Right lobe of liver (tissue), 6 donors: Measurements from ENCODE around the gene GPC6. TPM values are rescaled to one million over a fixed set of nuclear protein-coding genes. Genes with fewer than 3 reads are reported as not detected.

Source experiments
- ATAC-seq, 4 donors: fragments of 200-7000 bp; cut with Tn5 transposase; one replicate each; pipeline ENCODE4 v1.9.1; 2020; ENCODE audit warnings: mild to moderate bottlenecking in 4 of 4, moderate library complexity in 4 of 4
- DNase-seq, 3 donors: peaks; one replicate each; pipeline ENCODE4 v3.0.0-alpha.2; 2020
- H3K27ac ChIP-seq, 3 donors: fragments of 200-600 bp; one replicate each; pipeline ENCODE4 v1.8.0; 2022
- H3K27me3 ChIP-seq, 2 donors: fragments of 200-600 bp; one replicate each; pipeline ENCODE4 v1.8.0; 2022
- H3K36me3 ChIP-seq, 4 donors: fragments of 200-600 bp; sonication (generic) in 1 of 4; one replicate each; pipeline versions ENCODE4 v1.5.1 to v1.8.0; 2017 to 2022; ENCODE audit warnings: control low read depth in 1 of 4
- H3K4me1 ChIP-seq, 4 donors: fragments of 200-600 bp; sonication (generic) in 1 of 4; one replicate each; pipeline versions ENCODE4 v1.5.1 to v1.8.0; 2017 to 2022; ENCODE audit warnings: control low read depth in 1 of 4
- H3K4me3 ChIP-seq, 3 donors: fragments of 200-600 bp; one replicate each; pipeline ENCODE4 v1.8.0; 2022
- H3K9me3 ChIP-seq, 4 donors: fragments of 200-600 bp; sonication (generic) in 1 of 4; one replicate each; pipeline versions ENCODE4 v1.5.1 to v1.8.0; 2017 to 2022; ENCODE audit warnings: control low read depth in 1 of 4
- POLR2A ChIP-seq: fragments of 450-650 bp; IDR thresholded peaks from one replicate; pipeline ENCODE4 v1.6.1; 2017; ENCODE audit warnings: antibody characterized with exemption, mild to moderate bottlenecking
- WGBS: methylation state at CpG from one replicate; pipeline ENCODE4 v1.1.6; 2018; ENCODE audit warnings: low coverage, low lambda C conversion rate; ENCODE audit not compliant: insufficient coverage; ENCODE audit errors: missing lambda C conversion rate; 5-methylcytosine and 5-hydroxymethylcytosine counted together
- intact Hi-C, 2 donors: fragments of 100-400 bp; cut with DNase I; formaldehyde crosslinking; loops; one replicate each; pipeline versions ENCODE4 v1.11.2 to v1.14.1; 2022
- total RNA-seq, 6 experiments: library from RNA; depleted of rRNA in 2 of 6; stranded (reverse); fragments of >200 nt in 2 of 6; fragmentation: NEBNext Ultra II Directional in 3 of 6; extraction: Animal tissue kit (Norgen Biotek cat#: 25700) in 3 of 6; gene quantifications; one replicate each; pipeline versions ENCODE4 v1.1.0 to v1.2.4, GENCODE V29; 2016 to 2023
- TF ChIP-seq, protein P1 (sequence below), 4 donors: fragments of 200-600 bp in 3 of 4; fragments of 450-650 bp in 1 of 4; IDR thresholded peaks; one replicate each; pipeline versions ENCODE4 v1.5.1 to v1.8.0; 2016 to 2022; ENCODE audit warnings: antibody characterized with exemption in 4 of 4, mild to moderate bottlenecking in 2 of 4
- donor health status: DM: no; HTN: yes; CAD: no.
- donor health status: DM: no; HTN: no; CAD: no.
- donor health status: DM: no; HTN: no; CAD: no.
- donor health status: DM: no; HTN: yes; CAD: no.
- donor health status: DM: no; HTN: yes; CAD: no.

GPC6 gene
- total RNA-seq, 6 experiments from 2014 or later = 18.6 to 30.1 (median 20.2) TPM

DNA sequence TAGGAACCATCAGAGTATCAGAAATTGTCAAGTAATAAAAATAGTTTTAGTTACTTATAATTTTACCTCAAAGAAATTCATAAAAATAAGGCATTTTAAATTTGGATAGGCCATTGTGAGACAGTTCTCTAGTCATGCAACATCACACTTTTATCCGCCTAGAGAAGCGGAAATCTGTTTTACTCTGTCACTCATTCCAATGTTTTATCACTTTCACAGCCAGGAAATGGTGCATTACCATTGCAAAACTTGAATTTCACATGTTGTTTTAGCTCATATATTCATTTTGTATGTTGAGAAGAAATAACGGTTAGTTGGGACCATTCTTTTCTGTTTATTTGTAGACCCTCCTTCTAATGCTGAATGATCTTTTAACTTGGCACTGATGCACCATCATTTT is 427.2 kb downstream of the GPC6 start:
- ATAC-seq = no peak
- no peak for DNase-seq
- H3K9me3 ChIP-seq = no peaks in the 10 kb centered on the region
- WGBS = 94% methylated on average over 3 of the region's 3 CpGs
- no peaks in the 10 kb centered on the region for H3K36me3 ChIP-seq
- H3K4me3 ChIP-seq = no peak overlapping the region
- no peak overlapping the region for H3K27ac ChIP-seq
- H3K27me3 ChIP-seq = no peaks in the 10 kb centered on the region
- intact Hi-C loops = no loop called here
- TF ChIP-seq POLR2A = no peak
- TF ChIP-seq, protein P1, sequence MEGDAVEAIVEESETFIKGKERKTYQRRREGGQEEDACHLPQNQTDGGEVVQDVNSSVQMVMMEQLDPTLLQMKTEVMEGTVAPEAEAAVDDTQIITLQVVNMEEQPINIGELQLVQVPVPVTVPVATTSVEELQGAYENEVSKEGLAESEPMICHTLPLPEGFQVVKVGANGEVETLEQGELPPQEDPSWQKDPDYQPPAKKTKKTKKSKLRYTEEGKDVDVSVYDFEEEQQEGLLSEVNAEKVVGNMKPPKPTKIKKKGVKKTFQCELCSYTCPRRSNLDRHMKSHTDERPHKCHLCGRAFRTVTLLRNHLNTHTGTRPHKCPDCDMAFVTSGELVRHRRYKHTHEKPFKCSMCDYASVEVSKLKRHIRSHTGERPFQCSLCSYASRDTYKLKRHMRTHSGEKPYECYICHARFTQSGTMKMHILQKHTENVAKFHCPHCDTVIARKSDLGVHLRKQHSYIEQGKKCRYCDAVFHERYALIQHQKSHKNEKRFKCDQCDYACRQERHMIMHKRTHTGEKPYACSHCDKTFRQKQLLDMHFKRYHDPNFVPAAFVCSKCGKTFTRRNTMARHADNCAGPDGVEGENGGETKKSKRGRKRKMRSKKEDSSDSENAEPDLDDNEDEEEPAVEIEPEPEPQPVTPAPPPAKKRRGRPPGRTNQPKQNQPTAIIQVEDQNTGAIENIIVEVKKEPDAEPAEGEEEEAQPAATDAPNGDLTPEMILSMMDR (IDR thresholded peaks at IDR 0.05) = no peak
- no peaks in the 10 kb centered on the region for H3K4me1 ChIP-seq

DNA sequence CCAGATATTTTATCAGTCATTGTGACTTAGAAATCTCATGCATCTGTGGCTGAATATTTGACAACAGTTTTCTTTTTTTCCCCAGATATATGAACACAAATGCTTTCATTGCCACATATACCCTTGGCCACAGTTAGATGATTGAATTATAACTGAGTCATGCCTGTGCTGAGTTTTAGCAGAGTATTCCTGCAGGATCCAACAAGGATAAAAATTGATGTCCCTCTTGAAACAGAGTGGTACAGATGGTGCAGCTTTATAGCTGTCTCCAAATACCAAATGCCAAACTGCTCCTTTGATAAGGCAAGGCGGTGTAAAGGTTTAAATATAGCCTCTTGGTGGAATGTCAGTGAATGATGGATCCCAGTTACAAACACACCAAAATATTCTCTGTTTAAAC is 428.5 kb downstream of the GPC6 start:
- Histone ChIP-seq H3K27ac (no peak overlapping the region), H3K4me1 (no peaks in the 10 kb centered on the region), H3K36me3 (no peaks in the 10 kb centered on the region), H3K27me3 (no peaks in the 10 kb centered on the region), H3K4me3 (no peak overlapping the region), H3K9me3 (no peaks in the 10 kb centered on the region)
- ATAC-seq (no peak), DNase-seq (no peak)
- intact Hi-C loops = no loop called here
- 67% methylated on average over 1 of the region's 1 CpG for WGBS
- TF ChIP-seq, protein P1 (IDR thresholded peaks at IDR 0.05) = no peak
- TF ChIP-seq POLR2A = no peak

DNA sequence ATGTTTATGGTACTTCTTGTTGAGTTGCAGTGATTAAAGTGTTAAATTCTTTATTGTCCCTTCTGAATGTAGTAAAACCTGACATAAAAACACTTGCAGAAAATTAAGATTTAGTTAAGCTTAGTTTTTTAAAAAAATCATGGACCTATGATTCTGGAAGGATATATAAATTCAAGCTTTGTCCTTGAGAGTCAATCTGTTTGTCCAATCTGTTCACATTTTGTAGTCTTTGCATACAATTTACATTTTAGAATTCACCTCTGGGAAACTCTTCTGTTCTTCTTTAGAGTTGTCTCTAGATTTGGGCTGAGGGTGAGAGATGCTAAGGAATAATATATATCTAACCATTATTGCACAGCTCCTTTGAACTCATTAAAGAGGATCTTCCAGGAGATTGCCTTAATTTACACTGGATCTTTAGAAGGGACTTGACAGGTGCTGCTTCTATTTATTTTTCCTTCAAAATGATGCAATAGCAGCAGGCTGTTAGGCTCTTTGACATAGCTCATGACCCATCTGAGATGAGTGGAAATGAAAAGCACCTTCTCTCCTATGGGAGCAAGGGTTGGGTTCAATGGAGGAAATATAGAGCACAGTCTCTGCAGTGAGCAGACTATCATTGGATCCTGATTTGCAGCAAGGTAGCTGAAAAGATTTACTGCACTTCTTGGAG is 433.9 kb downstream of the GPC6 start:
- Histone ChIP-seq H3K9me3 (no peaks in the 10 kb centered on the region), H3K27me3 (no peaks in the 10 kb centered on the region), H3K27ac (no peak overlapping the region), H3K36me3 (no peaks in the 10 kb centered on the region), H3K4me3 (no peak overlapping the region), H3K4me1 (no peaks in the 10 kb centered on the region)
- TF ChIP-seq POLR2A = no peak
- TF ChIP-seq, protein P1 (IDR thresholded peaks at IDR 0.05) = no peak
- intact Hi-C loops = no loop called here
- no peak for DNase-seq
- ATAC-seq = peak in 1 of 4 donors; percentile 53

DNA sequence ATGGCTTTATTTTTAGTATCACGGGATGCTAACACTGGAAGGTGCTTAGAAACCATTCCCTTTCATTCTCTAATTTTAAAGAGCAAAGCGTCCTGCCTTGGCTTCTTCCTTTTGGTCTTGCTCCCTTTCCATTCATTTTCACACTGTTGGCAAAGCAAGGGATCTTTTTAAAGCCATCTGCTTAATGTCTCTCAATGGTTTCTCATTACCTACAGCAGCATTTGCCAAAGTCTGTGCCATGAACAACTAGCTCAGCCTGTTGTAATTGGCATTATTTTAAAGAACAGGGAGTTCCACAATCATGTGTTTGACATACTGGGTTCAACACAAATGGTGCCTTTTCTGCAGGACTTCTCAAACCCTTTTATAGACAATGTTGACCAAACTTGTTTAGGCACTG is 444.3 kb downstream of the GPC6 start:
- Histone ChIP-seq H3K4me1 (no peaks in the 10 kb centered on the region), H3K36me3 (no peaks in the 10 kb centered on the region), H3K4me3 (no peak overlapping the region), H3K9me3 (no peaks in the 10 kb centered on the region), H3K27ac (no peak overlapping the region), H3K27me3 (no peaks in the 10 kb centered on the region)
- 81% methylated on average over 2 of the region's 2 CpGs for WGBS
- ATAC-seq (no peak), DNase-seq (no peak)
- intact Hi-C loops = no loop called here
- TF ChIP-seq, protein P1 (IDR thresholded peaks at IDR 0.05) = no peak
- TF ChIP-seq POLR2A = no peak

DNA sequence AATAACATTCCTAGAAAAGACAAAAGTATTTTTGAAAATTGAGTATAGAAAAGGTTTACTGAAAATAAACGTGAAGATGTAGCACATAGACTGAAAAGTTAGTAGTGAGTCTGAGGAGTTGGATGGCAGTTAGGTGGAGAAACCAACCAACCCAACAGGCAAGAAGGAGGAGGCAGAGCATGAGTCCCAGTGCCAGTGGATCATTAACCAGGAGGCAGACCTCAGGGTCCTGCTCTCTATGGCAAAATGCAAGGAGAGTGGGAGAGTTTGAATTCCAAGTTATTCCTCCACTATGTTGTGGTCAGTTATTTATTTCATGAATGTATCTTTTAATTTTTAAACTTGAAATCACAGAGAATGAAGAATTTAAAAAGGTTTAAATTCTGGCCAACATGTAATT is 446.4 kb downstream of the GPC6 start:
- ATAC-seq (no peak), DNase-seq (no peak)
- 50% methylated on average over 1 of the region's 1 CpG for WGBS
- no peak overlapping the region for H3K27ac ChIP-seq
- TF ChIP-seq POLR2A = no peak
- TF ChIP-seq, protein P1 (IDR thresholded peaks at IDR 0.05) = no peak
- no peaks in the 10 kb centered on the region for H3K36me3 ChIP-seq
- no peaks in the 10 kb centered on the region for H3K9me3 ChIP-seq
- intact Hi-C loops = no loop called here
- H3K4me3 ChIP-seq = no peak overlapping the region
- no peaks in the 10 kb centered on the region for H3K27me3 ChIP-seq
- H3K4me1 ChIP-seq = no peaks in the 10 kb centered on the region
